ENCODE data around the gene CELSR1. TPM values are rescaled to one million over a fixed set of nuclear protein-coding genes. Genes with fewer than 3 reads are reported as not detected.

Gene CELSR1
- total and polyA plus RNA-seq, 2 of the 13 experiments (the other 11 are each of a cell fraction or from before 2014, with no cell fraction given), result 0.78 to 1.8 TPM

DNA sequence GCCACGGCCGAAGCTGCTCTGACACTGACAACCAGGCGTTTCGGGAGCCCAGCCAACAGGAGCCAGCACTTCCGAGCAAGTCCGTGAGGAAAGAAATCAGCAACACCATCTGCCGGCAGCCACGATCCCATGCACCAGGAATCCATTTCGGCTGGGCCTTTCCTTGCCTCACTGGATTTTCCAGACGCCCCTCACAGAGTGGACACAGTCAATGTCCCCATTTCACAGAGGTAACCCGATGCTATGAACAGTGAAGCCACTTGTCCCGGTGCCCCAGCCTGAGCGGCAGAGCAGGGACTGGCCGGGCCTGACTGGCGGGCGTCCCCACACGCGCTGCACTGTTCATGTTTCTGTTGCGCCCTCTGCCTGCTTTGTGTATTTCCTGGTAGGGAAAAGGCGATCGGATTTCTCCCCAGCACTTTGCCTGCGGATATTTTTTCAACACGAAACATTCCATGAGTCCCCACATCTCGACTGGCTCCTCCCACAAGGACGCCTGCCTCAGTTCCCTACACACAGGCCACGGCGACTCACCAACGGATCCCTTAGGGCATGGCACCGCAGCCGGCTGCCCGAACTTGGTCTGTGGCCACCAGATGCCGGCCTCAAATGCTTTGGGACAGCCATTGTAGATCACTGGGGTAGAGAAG is 146.6 kb downstream of the CELSR1 start (continued):
- TF ChIP-seq, protein P1, sequence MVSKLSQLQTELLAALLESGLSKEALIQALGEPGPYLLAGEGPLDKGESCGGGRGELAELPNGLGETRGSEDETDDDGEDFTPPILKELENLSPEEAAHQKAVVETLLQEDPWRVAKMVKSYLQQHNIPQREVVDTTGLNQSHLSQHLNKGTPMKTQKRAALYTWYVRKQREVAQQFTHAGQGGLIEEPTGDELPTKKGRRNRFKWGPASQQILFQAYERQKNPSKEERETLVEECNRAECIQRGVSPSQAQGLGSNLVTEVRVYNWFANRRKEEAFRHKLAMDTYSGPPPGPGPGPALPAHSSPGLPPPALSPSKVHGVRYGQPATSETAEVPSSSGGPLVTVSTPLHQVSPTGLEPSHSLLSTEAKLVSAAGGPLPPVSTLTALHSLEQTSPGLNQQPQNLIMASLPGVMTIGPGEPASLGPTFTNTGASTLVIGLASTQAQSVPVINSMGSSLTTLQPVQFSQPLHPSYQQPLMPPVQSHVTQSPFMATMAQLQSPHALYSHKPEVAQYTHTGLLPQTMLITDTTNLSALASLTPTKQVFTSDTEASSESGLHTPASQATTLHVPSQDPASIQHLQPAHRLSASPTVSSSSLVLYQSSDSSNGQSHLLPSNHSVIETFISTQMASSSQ (IDR thresholded peaks at IDR 0.05; ENCODE audit: low read depth), result no peak
- TF ChIP-seq, protein P1 (CRISPR knock-in tag; IDR thresholded peaks at IDR 0.05; ENCODE audit: borderline replicate concordance), result no peak
- TF ChIP-seq, protein P2, sequence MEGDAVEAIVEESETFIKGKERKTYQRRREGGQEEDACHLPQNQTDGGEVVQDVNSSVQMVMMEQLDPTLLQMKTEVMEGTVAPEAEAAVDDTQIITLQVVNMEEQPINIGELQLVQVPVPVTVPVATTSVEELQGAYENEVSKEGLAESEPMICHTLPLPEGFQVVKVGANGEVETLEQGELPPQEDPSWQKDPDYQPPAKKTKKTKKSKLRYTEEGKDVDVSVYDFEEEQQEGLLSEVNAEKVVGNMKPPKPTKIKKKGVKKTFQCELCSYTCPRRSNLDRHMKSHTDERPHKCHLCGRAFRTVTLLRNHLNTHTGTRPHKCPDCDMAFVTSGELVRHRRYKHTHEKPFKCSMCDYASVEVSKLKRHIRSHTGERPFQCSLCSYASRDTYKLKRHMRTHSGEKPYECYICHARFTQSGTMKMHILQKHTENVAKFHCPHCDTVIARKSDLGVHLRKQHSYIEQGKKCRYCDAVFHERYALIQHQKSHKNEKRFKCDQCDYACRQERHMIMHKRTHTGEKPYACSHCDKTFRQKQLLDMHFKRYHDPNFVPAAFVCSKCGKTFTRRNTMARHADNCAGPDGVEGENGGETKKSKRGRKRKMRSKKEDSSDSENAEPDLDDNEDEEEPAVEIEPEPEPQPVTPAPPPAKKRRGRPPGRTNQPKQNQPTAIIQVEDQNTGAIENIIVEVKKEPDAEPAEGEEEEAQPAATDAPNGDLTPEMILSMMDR (CRISPR knock-in tag; IDR thresholded peaks at IDR 0.05), result peak; percentile 89
- TF ChIP-seq SNAPC2 (CRISPR knock-in tag; IDR thresholded peaks at IDR 0.05), result no peak
- TF ChIP-seq SOX6 (IDR thresholded peaks at IDR 0.05), result no peak
- TF ChIP-seq SOX6 (CRISPR knock-in tag; IDR thresholded peaks at IDR 0.05), result peak; percentile 48
- no peak for TF ChIP-seq HHEX (CRISPR knock-in tag; IDR thresholded peaks at IDR 0.05)
- no peak for TF ChIP-seq MIER2 (CRISPR knock-in tag; IDR thresholded peaks at IDR 0.05)
- no peak; the same call in 1 of the 2 replicates for TF ChIP-seq PPARG (CRISPR knock-in tag; conservative IDR thresholded peaks at IDR 0.05)
- TF ChIP-seq ZBTB3 (CRISPR knock-in tag; IDR thresholded peaks at IDR 0.05; ENCODE audit: borderline replicate concordance, low read depth), result no peak
- TF ChIP-seq, protein P3, sequence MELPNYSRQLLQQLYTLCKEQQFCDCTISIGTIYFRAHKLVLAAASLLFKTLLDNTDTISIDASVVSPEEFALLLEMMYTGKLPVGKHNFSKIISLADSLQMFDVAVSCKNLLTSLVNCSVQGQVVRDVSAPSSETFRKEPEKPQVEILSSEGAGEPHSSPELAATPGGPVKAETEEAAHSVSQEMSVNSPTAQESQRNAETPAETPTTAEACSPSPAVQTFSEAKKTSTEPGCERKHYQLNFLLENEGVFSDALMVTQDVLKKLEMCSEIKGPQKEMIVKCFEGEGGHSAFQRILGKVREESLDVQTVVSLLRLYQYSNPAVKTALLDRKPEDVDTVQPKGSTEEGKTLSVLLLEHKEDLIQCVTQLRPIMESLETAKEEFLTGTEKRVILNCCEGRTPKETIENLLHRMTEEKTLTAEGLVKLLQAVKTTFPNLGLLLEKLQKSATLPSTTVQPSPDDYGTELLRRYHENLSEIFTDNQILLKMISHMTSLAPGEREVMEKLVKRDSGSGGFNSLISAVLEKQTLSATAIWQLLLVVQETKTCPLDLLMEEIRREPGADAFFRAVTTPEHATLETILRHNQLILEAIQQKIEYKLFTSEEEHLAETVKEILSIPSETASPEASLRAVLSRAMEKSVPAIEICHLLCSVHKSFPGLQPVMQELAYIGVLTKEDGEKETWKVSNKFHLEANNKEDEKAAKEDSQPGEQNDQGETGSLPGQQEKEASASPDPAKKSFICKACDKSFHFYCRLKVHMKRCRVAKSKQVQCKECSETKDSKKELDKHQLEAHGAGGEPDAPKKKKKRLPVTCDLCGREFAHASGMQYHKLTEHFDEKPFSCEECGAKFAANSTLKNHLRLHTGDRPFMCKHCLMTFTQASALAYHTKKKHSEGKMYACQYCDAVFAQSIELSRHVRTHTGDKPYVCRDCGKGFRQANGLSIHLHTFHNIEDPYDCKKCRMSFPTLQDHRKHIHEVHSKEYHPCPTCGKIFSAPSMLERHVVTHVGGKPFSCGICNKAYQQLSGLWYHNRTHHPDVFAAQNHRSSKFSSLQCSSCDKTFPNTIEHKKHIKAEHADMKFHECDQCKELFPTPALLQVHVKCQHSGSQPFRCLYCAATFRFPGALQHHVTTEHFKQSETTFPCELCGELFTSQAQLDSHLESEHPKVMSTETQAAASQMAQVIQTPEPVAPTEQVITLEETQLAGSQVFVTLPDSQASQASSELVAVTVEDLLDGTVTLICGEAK (IDR thresholded peaks at IDR 0.05), result no peak
- TF ChIP-seq, protein P3 (CRISPR knock-in tag; IDR thresholded peaks at IDR 0.05), result 0 out of 2 replicates have a peak, but pooled peaks have one; percentile 17
- TF ChIP-seq, protein P4, sequence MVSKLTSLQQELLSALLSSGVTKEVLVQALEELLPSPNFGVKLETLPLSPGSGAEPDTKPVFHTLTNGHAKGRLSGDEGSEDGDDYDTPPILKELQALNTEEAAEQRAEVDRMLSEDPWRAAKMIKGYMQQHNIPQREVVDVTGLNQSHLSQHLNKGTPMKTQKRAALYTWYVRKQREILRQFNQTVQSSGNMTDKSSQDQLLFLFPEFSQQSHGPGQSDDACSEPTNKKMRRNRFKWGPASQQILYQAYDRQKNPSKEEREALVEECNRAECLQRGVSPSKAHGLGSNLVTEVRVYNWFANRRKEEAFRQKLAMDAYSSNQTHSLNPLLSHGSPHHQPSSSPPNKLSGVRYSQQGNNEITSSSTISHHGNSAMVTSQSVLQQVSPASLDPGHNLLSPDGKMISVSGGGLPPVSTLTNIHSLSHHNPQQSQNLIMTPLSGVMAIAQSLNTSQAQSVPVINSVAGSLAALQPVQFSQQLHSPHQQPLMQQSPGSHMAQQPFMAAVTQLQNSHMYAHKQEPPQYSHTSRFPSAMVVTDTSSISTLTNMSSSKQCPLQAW (CRISPR knock-in tag; IDR thresholded peaks at IDR 0.05), result no peak
